ENCODE measurements around the gene INPP5B. TPM values are rescaled to one million over a fixed set of nuclear protein-coding genes. Genes with fewer than 3 reads are reported as not detected.

INPP5B gene
- total and polyA plus RNA-seq, 10 of the 15 experiments (the other 5 are each of a cell fraction or from before 2014, with no cell fraction given) = 10.9 to 54.4 (median 26.9) TPM

DNA sequence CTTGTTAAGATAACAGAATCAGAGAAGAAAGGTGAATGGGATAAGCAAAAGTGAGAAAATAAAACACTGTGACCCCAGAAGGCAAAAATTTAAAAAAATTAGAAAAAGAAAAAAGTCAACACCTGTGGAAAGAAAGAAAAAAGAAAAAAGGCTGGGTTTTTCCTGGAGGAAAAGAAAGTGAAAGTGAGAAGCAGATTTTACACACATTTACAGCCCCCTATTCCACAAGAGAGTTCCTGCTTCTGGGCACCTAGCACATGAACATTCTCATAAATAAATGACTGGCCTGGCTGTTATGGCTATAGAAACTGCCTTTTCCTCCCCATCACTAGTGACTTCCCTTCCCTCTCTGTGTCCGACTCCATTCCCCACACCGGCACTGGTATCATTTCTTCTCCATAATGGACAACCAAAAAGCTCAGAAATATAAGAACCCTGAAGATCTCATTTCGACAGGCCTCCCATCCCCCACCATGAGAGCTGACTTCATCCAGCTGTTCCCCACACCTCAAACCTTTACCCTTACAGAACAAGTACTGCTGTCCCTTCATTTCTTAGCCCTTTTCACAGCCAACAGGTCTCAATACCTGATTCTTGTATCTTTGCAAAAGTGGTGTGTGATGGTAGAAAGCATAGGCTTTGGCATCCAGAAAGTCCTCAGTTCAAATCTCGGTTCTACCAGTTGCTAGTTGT, 100.1 kb downstream of the INPP5B start (continued):
- TF ChIP-seq ZBTB11 (CRISPR knock-in tag; IDR thresholded peaks at IDR 0.05) (no peak), RFX5 (IDR thresholded peaks at IDR 0.05; ENCODE audit: low read depth, low read length) (no peak), TCF12 (IDR thresholded peaks at IDR 0.05; ENCODE audit: low read depth, low read length) (peak; percentile 61; the same call in 1 of the 2 replicates), IRF4 (IDR thresholded peaks at IDR 0.05; ENCODE audit: low read depth, low read length) (no peak), IKZF2 (IDR thresholded peaks at IDR 0.05) (peak; percentile 36 to 55), NFIC (IDR thresholded peaks at IDR 0.05; ENCODE audit: low read depth, low read length) (no peak), TCF3 (IDR thresholded peaks at IDR 0.05; ENCODE audit: borderline replicate concordance, insufficient read depth, low read depth, low read length) (no peak), E2F8 (IDR thresholded peaks at IDR 0.05; ENCODE audit: low read depth, partially characterized antibody) (no peak), ZNF274 (IDR thresholded peaks at IDR 0.05; ENCODE audit: insufficient read depth, insufficient read length) (no peak), HCFC1 (IDR thresholded peaks at IDR 0.05; ENCODE audit: low read length) (0 out of 2 replicates have a peak, but pooled peaks have one; percentile 13)
- TF ChIP-seq, protein P1, sequence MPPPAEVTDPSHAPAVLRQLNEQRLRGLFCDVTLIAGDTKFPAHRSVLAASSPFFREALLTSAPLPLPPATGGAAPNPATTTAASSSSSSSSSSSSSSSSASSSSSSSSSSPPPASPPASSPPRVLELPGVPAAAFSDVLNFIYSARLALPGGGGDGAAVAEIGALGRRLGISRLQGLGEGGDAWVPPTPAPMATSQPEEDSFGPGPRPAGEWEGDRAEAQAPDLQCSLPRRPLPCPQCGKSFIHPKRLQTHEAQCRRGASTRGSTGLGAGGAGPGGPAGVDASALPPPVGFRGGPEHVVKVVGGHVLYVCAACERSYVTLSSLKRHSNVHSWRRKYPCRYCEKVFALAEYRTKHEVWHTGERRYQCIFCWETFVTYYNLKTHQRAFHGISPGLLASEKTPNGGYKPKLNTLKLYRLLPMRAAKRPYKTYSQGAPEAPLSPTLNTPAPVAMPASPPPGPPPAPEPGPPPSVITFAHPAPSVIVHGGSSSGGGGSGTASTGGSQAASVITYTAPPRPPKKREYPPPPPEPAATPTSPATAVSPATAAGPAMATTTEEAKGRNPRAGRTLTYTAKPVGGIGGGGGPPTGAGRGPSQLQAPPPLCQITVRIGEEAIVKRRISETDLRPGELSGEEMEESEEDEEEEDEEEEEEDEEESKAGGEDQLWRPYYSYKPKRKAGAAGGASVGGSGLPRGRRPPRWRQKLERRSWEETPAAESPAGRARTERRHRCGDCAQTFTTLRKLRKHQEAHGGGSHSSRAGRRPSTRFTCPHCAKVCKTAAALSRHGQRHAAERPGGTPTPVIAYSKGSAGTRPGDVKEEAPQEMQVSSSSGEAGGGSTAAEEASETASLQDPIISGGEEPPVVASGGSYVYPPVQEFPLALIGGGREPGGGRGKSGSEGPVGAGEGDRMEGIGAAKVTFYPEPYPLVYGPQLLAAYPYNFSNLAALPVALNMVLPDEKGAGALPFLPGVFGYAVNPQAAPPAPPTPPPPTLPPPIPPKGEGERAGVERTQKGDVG (CRISPR knock-in tag; IDR thresholded peaks at IDR 0.05) = no peak
